PC-9 (cell line): Measurements from ENCODE around the gene CALB2. TPM values are rescaled to one million over a fixed set of nuclear protein-coding genes. Genes with fewer than 3 reads are reported as not detected.

Source experiments
- BruUV-seq: library from RNA; stranded (reverse); fragments of 400-500 nt; replicated peaks from 2 replicates; lab custom pipeline; 2021; lab: Mats Ljungman, UMichigan
- CTCF ChIA-PET: fragments of 300-600 bp; sonication (Branson Sonifier 250); formaldehyde crosslinking; loops from one replicate; lab custom pipeline; 2022; ENCODE audit warnings: antibody characterized with exemption; lab: Charles Lee
- POLR2A ChIA-PET: fragments of 300-600 bp; sonication (Branson Sonifier 250); formaldehyde crosslinking; loops from one replicate; lab custom pipeline; 2022; ENCODE audit warnings: antibody characterized with exemption; ENCODE audit not compliant: unreplicated experiment; lab: Charles Lee
- DNase-seq, 2 experiments: peaks; one replicate each; pipeline versions ENCODE4 v3.0.0 to v3.0.0-alpha.2; 2015 to 2022; ENCODE audit warnings: mixed read lengths in 1 of 2
- H2AFZ ChIP-seq: fragments of 200-600 bp; sonication (generic); 2 replicates; pipeline ENCODE4 v1.8.1; 2017; ENCODE audit warnings: antibody characterized with exemption
- H3F3A ChIP-seq: fragments of 200-600 bp; sonication (generic); 2 replicates; pipeline ENCODE4 v1.8.1; 2017; ENCODE audit warnings: antibody characterized with exemption, mild to moderate bottlenecking, low read depth; ENCODE audit not compliant: insufficient read depth
- H3K27ac ChIP-seq: fragments of 200-600 bp; sonication (generic); 2 replicates; pipeline ENCODE4 v1.6.1; 2016; ENCODE audit warnings: mixed run types
- H3K27me3 ChIP-seq: fragments of 200-600 bp; sonication (generic); 2 replicates; pipeline ENCODE4 v1.6.1; 2016; ENCODE audit warnings: low read depth, mixed run types; ENCODE audit not compliant: insufficient read depth
- H3K36me3 ChIP-seq: fragments of 200-600 bp; sonication (generic); 2 replicates; pipeline ENCODE4 v1.6.1; 2016; ENCODE audit warnings: low read depth, mixed run types
- H3K4me1 ChIP-seq: fragments of 200-600 bp; sonication (generic); replicated peaks from 2 replicates; pipeline ENCODE4 v1.6.1; 2016; ENCODE audit warnings: mixed run types; ENCODE audit not compliant: insufficient read depth
- H3K4me2 ChIP-seq: fragments of 200-600 bp; sonication (generic); 2 replicates; pipeline ENCODE4 v1.6.1; 2017; ENCODE audit warnings: mixed run types
- H3K4me3 ChIP-seq: fragments of 200-600 bp; sonication (generic); 2 replicates; pipeline ENCODE4 v1.6.1; 2016; ENCODE audit warnings: mixed run types
- H3K79me2 ChIP-seq: fragments of 200-600 bp; sonication (generic); 2 replicates; pipeline ENCODE4 v1.6.1; 2017; ENCODE audit warnings: low read depth, mixed run types
- H3K9me2 ChIP-seq: fragments of 200-600 bp; sonication (generic); 2 replicates; pipeline ENCODE4 v1.8.1; 2017; ENCODE audit warnings: mild to moderate bottlenecking; ENCODE audit not compliant: insufficient read depth
- H3K9me3 ChIP-seq: fragments of 200-600 bp; sonication (generic); 2 replicates; pipeline ENCODE4 v1.8.1; 2016; ENCODE audit warnings: low read depth; ENCODE audit not compliant: insufficient read depth
- H4K20me1 ChIP-seq: fragments of 200-600 bp; sonication (generic); 2 replicates; pipeline ENCODE4 v1.8.1; 2017; ENCODE audit not compliant: insufficient read depth
- CTCF ChIP-seq: fragments of 200-600 bp; sonication (generic); conservative IDR thresholded peaks from 2 replicates; pipeline ENCODE4 v1.6.1; 2017; ENCODE audit warnings: mixed run types, antibody characterized with exemption, mild to moderate bottlenecking, moderate library complexity
- EZH2 ChIP-seq: fragments of 200-600 bp; sonication (generic); IDR thresholded peaks from 2 replicates; pipeline ENCODE4 v1.8.0; 2017; ENCODE audit warnings: antibody characterized with exemption, low read depth
- intact Hi-C: fragments of 100-400 bp; cut with micrococcal nuclease; formaldehyde crosslinking; loops from one replicate; pipeline ENCODE4 v1.10.0; 2022; ENCODE audit not compliant: unreplicated experiment
- total RNA-seq: library from RNA; stranded (reverse); gene quantifications from 2 replicates; pipeline ENCODE4 v1.2.3, GENCODE V29; 2021

The CALB2 gene
- total RNA-seq, 1 experiment from 2014 or later = 135 TPM

- Histone ChIP-seq H3K9me3 (peaks cover 5% of the 10 kb centered on the region; the same call in 1 of the 2 replicates), H2AFZ (no peak overlapping the region), H3K9me2 (no peaks in the 10 kb centered on the region), H4K20me1 (no peaks in the 10 kb centered on the region), H3K36me3 (no peaks in the 10 kb centered on the region), H3K4me3 (no peak overlapping the region), H3F3A (no peaks in the 10 kb centered on the region), H3K79me2 (no peaks in the 10 kb centered on the region), H3K4me1 (no peaks in the 10 kb centered on the region), H3K4me2 (no peak overlapping the region), H3K27ac (no peak overlapping the region), H3K27me3 (no peaks in the 10 kb centered on the region)
- no TSS peak for BruUV-seq
- ChIA-PET POLR2A (no interaction called here), CTCF (no interaction called here)
- intact Hi-C loops = no loop called here
- TF ChIP-seq CTCF (no peak), EZH2 (no peak)
- DNase-seq = no peak
Measured at GRCh38 chr16:71402007-71402406, 43.5 kb downstream of the CALB2 start.

- H2AFZ ChIP-seq = no peak overlapping the region
- peaks cover 5% of the 10 kb centered on the region; the same call in 1 of the 2 replicates for H3K9me3 ChIP-seq
- CTCF ChIA-PET = no interaction called here
- BruUV-seq = no TSS peak
- H3F3A ChIP-seq = no peaks in the 10 kb centered on the region
- intact Hi-C loops = no loop called here
- DNase-seq = no peak
- POLR2A ChIA-PET = no interaction called here
- no peaks in the 10 kb centered on the region for H3K4me1 ChIP-seq
- H3K4me3 ChIP-seq = no peak overlapping the region
- H3K27me3 ChIP-seq = no peaks in the 10 kb centered on the region; the same call in 1 of the 2 replicates
- TF ChIP-seq CTCF = no peak
- no peak for TF ChIP-seq EZH2
- no peaks in the 10 kb centered on the region for H3K79me2 ChIP-seq
- H3K36me3 ChIP-seq = no peaks in the 10 kb centered on the region
- H3K4me2 ChIP-seq = no peak overlapping the region
- no peaks in the 10 kb centered on the region for H4K20me1 ChIP-seq
- H3K27ac ChIP-seq = no peak overlapping the region
- no peaks in the 10 kb centered on the region for H3K9me2 ChIP-seq
Measured at GRCh38 chr16:71402674-71403073, 44.2 kb downstream of the CALB2 start.

GRCh38 chr16:71404364-71404763 is 45.8 kb downstream of the CALB2 start:
- H3K4me2 ChIP-seq = no peak overlapping the region
- no peak overlapping the region for H3K4me3 ChIP-seq
- H3K27me3 ChIP-seq = peaks cover 6% of the 10 kb centered on the region; the same call in 1 of the 2 replicates
- peaks cover 5% of the 10 kb centered on the region; the same call in 1 of the 2 replicates for H3K9me3 ChIP-seq
- no peaks in the 10 kb centered on the region for H3K79me2 ChIP-seq
- H2AFZ ChIP-seq = no peak overlapping the region
- no peaks in the 10 kb centered on the region for H3K36me3 ChIP-seq
- no peak overlapping the region for H3K27ac ChIP-seq
- no peak for TF ChIP-seq CTCF
- no peak for TF ChIP-seq EZH2
- ChIA-PET POLR2A (no interaction called here), CTCF (no interaction called here)
- DNase-seq = no peak
- H4K20me1 ChIP-seq = no peaks in the 10 kb centered on the region
- no peaks in the 10 kb centered on the region for H3K9me2 ChIP-seq
- intact Hi-C loops = no loop called here
- BruUV-seq = no TSS peak
- no peaks in the 10 kb centered on the region for H3F3A ChIP-seq
- no peaks in the 10 kb centered on the region for H3K4me1 ChIP-seq
